Measurements from ENCODE around the gene PDAP1.

DNA sequence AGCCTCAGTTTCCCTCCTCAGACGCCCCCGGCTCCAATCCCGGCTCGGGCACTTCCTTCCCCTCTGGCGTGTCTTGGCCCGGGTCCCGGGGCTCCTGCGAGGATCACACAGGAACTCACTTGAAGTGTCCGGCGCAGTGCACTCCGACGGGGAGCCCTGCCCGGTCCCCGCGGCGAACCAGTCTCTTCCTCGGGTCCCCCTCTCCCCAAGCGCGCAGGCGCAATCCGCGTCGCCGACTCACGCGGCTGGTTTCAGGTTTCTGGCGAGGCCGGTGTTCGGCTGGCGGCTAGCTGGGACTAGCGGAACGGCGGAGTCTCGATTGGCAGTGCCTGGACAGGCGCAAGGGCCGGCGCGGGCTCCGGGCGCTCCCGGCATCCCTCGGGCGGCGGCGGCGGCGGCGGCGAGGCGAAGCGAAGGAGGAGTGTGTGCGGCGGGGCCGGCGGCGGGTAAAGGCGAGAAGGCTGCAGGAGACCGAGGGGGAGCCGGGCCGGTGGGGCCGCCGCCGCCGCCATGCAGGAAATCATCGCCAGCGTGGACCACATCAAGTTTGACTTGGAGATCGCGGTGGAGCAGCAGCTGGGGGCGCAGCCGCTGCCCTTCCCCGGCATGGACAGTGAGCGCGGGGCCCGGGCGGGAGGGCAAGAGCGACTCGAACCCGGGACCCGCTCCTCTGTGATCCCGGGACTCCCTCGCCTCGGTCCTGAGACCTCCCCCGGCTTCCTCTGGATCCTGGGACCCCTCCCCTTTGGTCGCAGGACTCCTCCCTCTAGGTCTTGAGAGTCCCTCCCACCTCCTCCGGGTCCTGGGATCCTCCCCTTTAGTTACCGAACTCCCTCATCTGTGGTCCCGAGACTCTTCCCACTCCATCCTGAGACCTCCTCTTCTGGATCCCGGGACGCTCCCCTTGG lies 30.4 kb upstream of the PDAP1 start, which contains the start of the genes CPSF4 and PTCD1:
- no peak for TF ChIP-seq CTCF (IDR thresholded peaks at IDR 0.05)
- peak; percentile 32 for TF ChIP-seq POLR2A (IDR thresholded peaks at IDR 0.05)
- no peak for TF ChIP-seq EP300 (IDR thresholded peaks at IDR 0.05)
